ENCODE measurements around the gene TUBA4A. TPM values are rescaled to one million over a fixed set of nuclear protein-coding genes. Genes with fewer than 3 reads are reported as not detected.

The TUBA4A gene
- total RNA-seq, 1 donor from 2014 or later: 18.0 TPM

DNA sequence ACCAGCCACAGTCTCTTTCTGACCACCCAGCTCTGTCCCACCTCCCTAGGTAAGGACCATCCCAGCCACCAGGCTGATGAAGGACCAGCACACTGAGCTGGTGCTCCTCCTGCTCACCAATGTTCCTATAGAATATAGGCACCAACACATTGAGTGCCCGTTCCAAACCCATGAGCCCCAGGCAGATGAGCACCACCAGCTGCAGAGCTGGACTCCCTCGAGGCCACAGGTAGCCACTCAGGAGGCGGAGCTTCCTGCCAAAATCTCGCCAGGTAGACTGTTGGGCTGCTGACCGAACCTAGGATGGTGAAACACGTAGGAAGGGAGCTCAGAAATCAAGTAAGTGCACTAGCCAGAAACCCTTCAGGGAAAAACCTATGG is 37.2 kb downstream of the TUBA4A start:
- Histone ChIP-seq H3K4me3 (ENCODE audit: insufficient read depth, low read depth, low read length) (no peak overlapping the region), H3K9me3 (ENCODE audit: insufficient read depth, low read depth, low read length) (no peaks in the 10 kb centered on the region), H3K27me3 (ENCODE audit: insufficient read depth, low read length) (no peaks in the 10 kb centered on the region), H4K20me1 (ENCODE audit: insufficient read depth, low read length) (peaks cover 10% of the 10 kb centered on the region), H3K79me2 (ENCODE audit: insufficient read depth, low read length) (peaks cover 8% of the 10 kb centered on the region), H3K9ac (ENCODE audit: low read length) (no peak overlapping the region), H3K36me3 (ENCODE audit: insufficient read depth, low read length) (peaks cover 9% of the 10 kb centered on the region), H3K4me1 (ENCODE audit: insufficient read depth, low read length) (peaks cover 23% of the 10 kb centered on the region), H3K4me2 (ENCODE audit: low read length) (no peak overlapping the region), H2AFZ (ENCODE audit: low read depth, low read length) (no peak overlapping the region), H3K27ac (ENCODE audit: low read depth, low read length) (no peak overlapping the region)
- peak overlapping the region; percentile 62 for H3K27ac Mint-ChIP-seq (ENCODE audit: unreplicated experiment)
- no peaks in the 10 kb centered on the region for H3K27me3 Mint-ChIP-seq (ENCODE audit: low read depth, unreplicated experiment)
- H3K4me1 Mint-ChIP-seq (ENCODE audit: low read depth, unreplicated experiment): peaks cover 6% of the 10 kb centered on the region
- H3K36me3 Mint-ChIP-seq (ENCODE audit: low read depth, unreplicated experiment): peaks cover 30% of the 10 kb centered on the region
- DNase-seq (ENCODE audit: low read depth) (no peak), FAIRE-seq (no peak)
- no peak for TF ChIP-seq EZH2 (IDR thresholded peaks at IDR 0.05; ENCODE audit: insufficient read depth, low read length)
- TF ChIP-seq, protein P1, sequence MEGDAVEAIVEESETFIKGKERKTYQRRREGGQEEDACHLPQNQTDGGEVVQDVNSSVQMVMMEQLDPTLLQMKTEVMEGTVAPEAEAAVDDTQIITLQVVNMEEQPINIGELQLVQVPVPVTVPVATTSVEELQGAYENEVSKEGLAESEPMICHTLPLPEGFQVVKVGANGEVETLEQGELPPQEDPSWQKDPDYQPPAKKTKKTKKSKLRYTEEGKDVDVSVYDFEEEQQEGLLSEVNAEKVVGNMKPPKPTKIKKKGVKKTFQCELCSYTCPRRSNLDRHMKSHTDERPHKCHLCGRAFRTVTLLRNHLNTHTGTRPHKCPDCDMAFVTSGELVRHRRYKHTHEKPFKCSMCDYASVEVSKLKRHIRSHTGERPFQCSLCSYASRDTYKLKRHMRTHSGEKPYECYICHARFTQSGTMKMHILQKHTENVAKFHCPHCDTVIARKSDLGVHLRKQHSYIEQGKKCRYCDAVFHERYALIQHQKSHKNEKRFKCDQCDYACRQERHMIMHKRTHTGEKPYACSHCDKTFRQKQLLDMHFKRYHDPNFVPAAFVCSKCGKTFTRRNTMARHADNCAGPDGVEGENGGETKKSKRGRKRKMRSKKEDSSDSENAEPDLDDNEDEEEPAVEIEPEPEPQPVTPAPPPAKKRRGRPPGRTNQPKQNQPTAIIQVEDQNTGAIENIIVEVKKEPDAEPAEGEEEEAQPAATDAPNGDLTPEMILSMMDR (IDR thresholded peaks at IDR 0.05; ENCODE audit: insufficient read depth, low read depth, low read length): no peak
- peak overlapping the region; percentile 54 for H3K4me3 Mint-ChIP-seq (ENCODE audit: unreplicated experiment)
- no peaks in the 10 kb centered on the region for H3K9me3 Mint-ChIP-seq (ENCODE audit: unreplicated experiment)

DNA sequence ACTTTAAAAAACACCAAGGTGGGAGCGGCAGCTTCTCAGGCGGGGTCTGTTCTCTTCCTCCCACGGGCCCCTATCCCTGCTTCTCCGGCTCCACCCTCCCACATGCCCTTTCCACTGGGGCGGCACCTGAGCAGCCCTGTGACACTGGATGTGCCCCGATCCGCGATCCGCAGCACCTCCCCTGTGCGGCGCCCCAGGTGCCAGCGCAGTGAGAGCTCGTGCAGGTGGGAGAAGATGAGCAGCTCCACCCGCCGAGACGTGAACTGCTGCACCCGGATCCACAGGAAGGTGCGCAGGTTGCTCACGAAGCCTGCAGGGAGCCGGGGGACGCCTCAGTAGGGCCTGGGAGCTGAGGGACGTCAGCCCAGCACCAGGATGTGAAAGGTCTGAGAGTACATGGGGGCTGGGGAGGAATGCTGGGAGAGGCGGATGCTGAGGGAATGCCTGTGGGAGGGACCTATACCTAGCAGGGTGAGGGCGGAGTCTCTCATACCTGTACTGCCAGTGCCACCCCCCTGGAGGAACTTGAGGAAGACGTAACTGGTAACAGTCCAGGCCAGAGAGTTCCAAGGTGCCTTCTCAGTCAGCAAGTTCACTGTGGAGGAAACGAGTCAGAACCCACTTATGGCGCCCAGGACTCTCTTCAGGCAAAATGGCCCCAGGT is 37.7 kb downstream of the TUBA4A start:
- Mint-ChIP-seq H3K27me3 (ENCODE audit: low read depth, unreplicated experiment) (no peaks in the 10 kb centered on the region), H3K4me1 (ENCODE audit: low read depth, unreplicated experiment) (peaks cover 6% of the 10 kb centered on the region), H3K36me3 (ENCODE audit: low read depth, unreplicated experiment) (peaks cover 25% of the 10 kb centered on the region), H3K9me3 (ENCODE audit: unreplicated experiment) (no peaks in the 10 kb centered on the region), H3K27ac (ENCODE audit: unreplicated experiment) (no peak overlapping the region), H3K4me3 (ENCODE audit: unreplicated experiment) (no peak overlapping the region)
- Histone ChIP-seq H2AFZ (ENCODE audit: low read depth, low read length) (no peak overlapping the region), H3K27me3 (ENCODE audit: insufficient read depth, low read length) (no peaks in the 10 kb centered on the region), H3K27ac (ENCODE audit: low read depth, low read length) (no peak overlapping the region), H4K20me1 (ENCODE audit: insufficient read depth, low read length) (peaks cover 10% of the 10 kb centered on the region), H3K4me3 (ENCODE audit: insufficient read depth, low read depth, low read length) (no peak overlapping the region), H3K36me3 (ENCODE audit: insufficient read depth, low read length) (peaks cover 7% of the 10 kb centered on the region), H3K4me2 (ENCODE audit: low read length) (no peak overlapping the region), H3K9me3 (ENCODE audit: insufficient read depth, low read depth, low read length) (no peaks in the 10 kb centered on the region), H3K79me2 (ENCODE audit: insufficient read depth, low read length) (peaks cover 8% of the 10 kb centered on the region), H3K4me1 (ENCODE audit: insufficient read depth, low read length) (peaks cover 23% of the 10 kb centered on the region), H3K9ac (ENCODE audit: low read length) (no peak overlapping the region)
- no peak for FAIRE-seq
- no peak for TF ChIP-seq EZH2 (IDR thresholded peaks at IDR 0.05; ENCODE audit: insufficient read depth, low read length)
- TF ChIP-seq, protein P1 (IDR thresholded peaks at IDR 0.05; ENCODE audit: insufficient read depth, low read depth, low read length): no peak
- no peak for DNase-seq (ENCODE audit: low read depth)

DNA sequence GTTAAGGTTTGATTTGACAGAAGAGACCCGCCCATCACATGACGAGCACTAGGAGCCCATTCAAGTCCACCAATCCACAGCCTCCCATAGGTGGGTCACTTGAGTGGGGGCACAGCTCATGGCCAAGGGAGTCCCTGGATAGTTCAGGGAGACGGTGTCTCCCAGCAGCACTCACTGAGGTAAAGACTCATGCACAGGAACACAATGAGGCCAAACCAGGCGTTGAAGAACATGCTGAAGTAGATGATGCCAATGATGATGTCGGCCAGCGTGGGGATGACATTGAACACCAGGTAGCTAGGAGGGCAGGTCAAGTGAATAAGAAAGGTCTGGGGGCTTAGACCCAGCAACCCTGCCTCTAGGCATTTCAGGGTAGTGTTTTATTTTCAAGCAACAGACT is 38.9 kb downstream of the TUBA4A start:
- H3K27me3 ChIP-seq (ENCODE audit: insufficient read depth, low read length): no peaks in the 10 kb centered on the region
- Mint-ChIP-seq H3K36me3 (ENCODE audit: low read depth, unreplicated experiment) (peaks cover 21% of the 10 kb centered on the region), H3K4me1 (ENCODE audit: low read depth, unreplicated experiment) (peaks cover 6% of the 10 kb centered on the region), H3K4me3 (ENCODE audit: unreplicated experiment) (no peak overlapping the region), H3K27me3 (ENCODE audit: low read depth, unreplicated experiment) (no peaks in the 10 kb centered on the region), H3K27ac (ENCODE audit: unreplicated experiment) (peak overlapping the region; percentile 9), H3K9me3 (ENCODE audit: unreplicated experiment) (no peaks in the 10 kb centered on the region)
- peaks cover 8% of the 10 kb centered on the region for H3K79me2 ChIP-seq (ENCODE audit: insufficient read depth, low read length)
- H3K4me1 ChIP-seq (ENCODE audit: insufficient read depth, low read length): peaks cover 23% of the 10 kb centered on the region
- no peaks in the 10 kb centered on the region for H3K9me3 ChIP-seq (ENCODE audit: insufficient read depth, low read depth, low read length)
- H2AFZ ChIP-seq (ENCODE audit: low read depth, low read length): no peak overlapping the region
- no peak overlapping the region for H3K9ac ChIP-seq (ENCODE audit: low read length)
- peaks cover 8% of the 10 kb centered on the region for H4K20me1 ChIP-seq (ENCODE audit: insufficient read depth, low read length)
- no peak for TF ChIP-seq EZH2 (IDR thresholded peaks at IDR 0.05; ENCODE audit: insufficient read depth, low read length)
- H3K4me2 ChIP-seq (ENCODE audit: low read length): no peak overlapping the region
- peaks cover 7% of the 10 kb centered on the region for H3K36me3 ChIP-seq (ENCODE audit: insufficient read depth, low read length)
- FAIRE-seq (no peak), DNase-seq (ENCODE audit: low read depth) (no peak)
- H3K4me3 ChIP-seq (ENCODE audit: insufficient read depth, low read depth, low read length): no peak overlapping the region
- H3K27ac ChIP-seq (ENCODE audit: low read depth, low read length): no peak overlapping the region

Measured in astrocyte (in vitro differentiated cells and primary cell).